HG03097 (cell line): ENCODE results near the gene GPR161.
A peak's percentile ranks its signal among the peaks of the same experiment; 100 is the strongest.

ENCODE experiments used
- ATAC-seq: cut with Tn5 transposase; IDR thresholded peaks from one replicate; pipeline ENCODE4 v1.9.1; 2021; ENCODE audit not compliant: unreplicated experiment, low FRiP score

Gene GPR161

DNA sequence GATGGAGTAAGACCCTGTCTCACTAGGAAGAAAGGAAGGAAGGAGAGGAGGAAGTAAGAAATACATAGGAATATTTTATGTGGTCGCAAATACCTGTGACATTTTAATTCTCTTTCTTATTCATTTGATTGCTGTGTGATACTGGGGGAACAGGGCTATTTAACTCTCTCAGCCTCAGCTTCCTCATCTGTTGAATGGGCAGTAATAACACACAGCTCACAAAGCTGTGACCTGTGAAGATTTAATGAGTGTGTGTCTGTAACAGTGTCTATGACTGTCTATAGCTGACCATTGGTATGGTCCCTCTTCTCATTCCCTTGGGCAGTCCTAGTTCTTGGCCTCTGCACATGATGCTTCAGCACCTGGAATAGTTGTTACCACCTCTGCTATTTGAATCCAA, 13.6 kb upstream of the GPR161 start:
- ATAC-seq, result no peak

GRCh38 chr1:168148916-168149315, 12.2 kb upstream of the GPR161 start:
- ATAC-seq, result peak; percentile 68

DNA sequence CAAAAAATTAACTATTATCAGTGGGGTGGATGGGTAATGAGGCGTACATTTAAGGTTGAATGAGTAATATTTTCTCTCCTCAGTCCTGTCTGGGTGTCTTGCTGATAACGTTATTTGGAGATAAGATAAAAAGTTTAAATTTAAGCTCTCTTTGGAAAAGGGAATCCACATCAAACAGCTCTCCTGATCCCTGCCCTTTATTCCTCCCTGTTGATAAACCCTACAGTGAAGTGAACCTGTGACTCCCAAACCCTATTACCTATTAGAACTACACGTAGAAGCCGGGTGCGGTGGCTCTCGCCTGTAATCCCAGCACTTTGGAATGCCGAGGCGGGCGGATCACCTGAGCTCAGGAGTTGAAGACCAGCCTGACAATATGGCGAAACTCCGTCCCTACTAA, 9.9 kb upstream of the GPR161 start:
- ATAC-seq, result no peak

DNA sequence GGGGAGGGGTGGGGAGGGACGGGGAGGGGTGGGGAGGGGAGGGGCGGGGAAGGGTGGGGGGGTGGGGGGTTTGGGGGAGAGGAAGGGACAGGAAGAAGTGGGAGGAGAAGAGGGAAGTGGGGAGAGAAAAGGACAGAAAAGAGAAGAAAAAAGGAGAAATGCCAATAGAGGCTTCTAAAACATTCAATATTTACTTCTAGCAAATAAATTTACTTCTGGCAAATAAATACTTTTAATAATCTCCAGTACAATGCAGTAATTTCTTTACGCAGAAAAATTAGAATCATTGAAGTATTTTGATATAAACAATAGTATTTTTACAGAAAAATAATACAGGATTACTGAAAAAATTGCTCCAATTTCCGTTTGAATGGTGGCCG, 9.4 kb upstream of the GPR161 start:
- no peak for ATAC-seq

GRCh38 chr1:168145184-168146159, 8.7 kb upstream of the GPR161 start:
- ATAC-seq, result peak; percentile 82

GRCh38 chr1:168141871-168142385, 5.2 kb upstream of the GPR161 start:
- ATAC-seq, result no peak

- no peak for ATAC-seq
Measured at GRCh38 chr1:168139070-168139469, 2.3 kb upstream of the GPR161 start.

GRCh38 chr1:168138134-168138533, 1.4 kb upstream of the GPR161 start:
- ATAC-seq, result no peak

DNA sequence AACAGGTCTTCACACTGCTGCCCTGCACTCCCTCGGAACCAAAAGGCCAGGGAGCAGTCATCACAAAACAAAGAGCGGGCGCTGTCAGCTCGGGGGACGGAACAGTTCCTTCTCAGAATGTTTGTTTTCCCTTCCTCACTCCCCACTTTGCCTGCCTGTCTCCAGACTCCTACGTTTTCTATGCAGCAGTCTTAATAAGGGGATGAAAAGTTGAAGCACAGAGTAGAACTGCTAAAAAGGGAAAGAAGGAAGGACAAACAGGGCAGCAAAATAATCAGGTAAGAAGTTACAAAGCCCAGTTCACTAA, 738 bp upstream of the GPR161 start:
- no peak for ATAC-seq

DNA sequence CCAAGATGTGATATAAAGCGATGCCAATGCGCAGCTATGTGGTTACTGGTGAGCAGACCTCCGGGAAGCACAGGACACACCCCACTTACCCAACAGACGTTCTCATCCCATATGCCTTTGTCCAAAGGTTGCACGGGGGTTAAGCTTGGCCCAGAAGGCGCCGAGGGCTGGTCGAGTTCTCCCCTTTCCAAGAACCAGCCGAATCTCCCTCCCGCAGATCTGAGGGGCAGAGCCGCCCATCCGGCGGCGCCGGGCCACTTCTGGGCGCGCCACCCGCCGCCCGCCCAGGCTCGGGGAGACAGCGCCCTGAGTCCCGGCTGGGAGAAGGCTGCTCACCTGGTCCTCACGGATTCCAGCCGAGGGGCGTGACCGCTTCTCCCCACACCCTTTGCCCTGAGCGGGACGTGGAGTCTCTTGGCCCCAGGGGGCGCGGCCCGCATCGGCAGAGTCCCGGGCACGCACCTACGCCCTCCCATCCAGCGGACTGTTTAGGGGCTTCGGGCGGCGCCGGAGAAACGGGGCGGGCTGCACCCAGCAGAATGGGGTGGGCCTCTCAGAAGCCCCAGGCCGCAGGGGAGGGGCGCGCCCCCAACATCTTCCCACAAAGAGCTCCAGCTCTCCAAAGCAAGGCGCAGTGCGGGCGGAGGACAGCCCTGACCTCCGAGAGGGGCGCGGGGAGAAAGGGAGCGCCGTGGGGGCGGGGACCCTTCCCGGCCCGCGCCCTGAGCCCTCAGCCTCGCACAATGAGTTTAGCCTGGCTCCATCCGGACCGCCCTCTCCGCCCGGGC, 615 bp downstream of the GPR161 start:
- no peak for ATAC-seq

DNA sequence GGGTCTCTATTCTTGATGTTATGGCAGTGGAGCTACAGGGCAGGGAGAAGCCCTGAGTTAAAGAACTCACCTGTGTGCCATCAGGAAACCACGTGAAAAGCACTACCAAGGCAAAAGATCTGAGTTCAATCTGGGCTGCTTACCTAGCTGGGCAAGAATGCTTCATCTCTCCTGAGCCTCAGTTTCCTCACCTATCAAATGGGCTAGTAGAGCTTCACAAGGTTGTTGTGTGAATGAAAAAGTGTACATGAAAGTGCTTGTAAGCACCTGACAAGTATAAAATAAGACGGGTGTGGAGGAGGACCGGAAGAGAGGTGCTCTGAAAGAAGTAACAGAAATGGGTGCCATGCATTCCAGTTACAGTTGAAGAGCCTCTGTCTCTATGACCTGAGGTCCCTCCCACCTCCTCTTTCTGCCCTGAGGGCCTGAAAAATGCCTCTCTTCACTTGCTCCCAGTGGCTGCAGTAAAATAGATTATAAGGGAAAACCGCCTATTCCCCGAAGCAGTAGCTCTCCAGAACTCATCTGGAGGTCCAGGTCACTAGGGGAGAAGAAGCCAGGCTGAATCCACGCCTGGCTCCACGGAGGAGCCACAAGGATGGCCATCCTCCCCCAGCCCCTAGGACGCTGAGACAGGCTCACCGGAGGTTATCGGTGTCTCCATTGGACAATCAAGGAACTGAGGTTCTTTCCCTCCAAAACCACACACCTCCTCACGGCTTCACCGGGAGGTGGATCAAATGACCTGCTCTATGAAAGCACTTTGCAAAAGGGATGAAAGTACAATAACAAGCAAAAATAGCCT, 1.4 kb downstream of the GPR161 start:
- ATAC-seq, result no peak

GRCh38 chr1:168134642-168135041, 2.1 kb downstream of the GPR161 start:
- ATAC-seq, result no peak

GRCh38 chr1:168134132-168134531, 2.6 kb downstream of the GPR161 start:
- no peak for ATAC-seq

DNA sequence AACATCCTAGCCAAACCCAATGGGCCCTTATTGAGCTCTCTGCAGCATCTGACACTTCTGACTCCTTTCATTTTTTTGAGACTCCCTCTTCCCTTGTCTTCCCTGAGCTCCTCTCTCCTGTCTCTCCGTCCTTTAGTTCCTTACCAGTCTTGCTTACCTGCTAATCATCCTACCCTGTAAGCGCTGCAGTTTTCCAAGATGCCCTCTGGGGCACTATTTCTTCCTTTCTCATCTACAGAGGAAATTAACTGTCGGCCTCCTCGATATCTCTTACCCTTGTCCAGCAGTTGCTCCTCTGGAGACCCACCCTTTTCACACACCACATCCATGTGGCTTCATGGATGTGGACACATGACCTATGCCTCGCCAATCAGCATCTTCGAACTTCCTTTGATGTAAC, 6.8 kb downstream of the GPR161 start:
- no peak for ATAC-seq

- ATAC-seq, result no peak
Measured at GRCh38 chr1:168127503-168127902, 9.2 kb downstream of the GPR161 start.

GRCh38 chr1:168125051-168125450, 11.7 kb downstream of the GPR161 start:
- ATAC-seq, result no peak

DNA sequence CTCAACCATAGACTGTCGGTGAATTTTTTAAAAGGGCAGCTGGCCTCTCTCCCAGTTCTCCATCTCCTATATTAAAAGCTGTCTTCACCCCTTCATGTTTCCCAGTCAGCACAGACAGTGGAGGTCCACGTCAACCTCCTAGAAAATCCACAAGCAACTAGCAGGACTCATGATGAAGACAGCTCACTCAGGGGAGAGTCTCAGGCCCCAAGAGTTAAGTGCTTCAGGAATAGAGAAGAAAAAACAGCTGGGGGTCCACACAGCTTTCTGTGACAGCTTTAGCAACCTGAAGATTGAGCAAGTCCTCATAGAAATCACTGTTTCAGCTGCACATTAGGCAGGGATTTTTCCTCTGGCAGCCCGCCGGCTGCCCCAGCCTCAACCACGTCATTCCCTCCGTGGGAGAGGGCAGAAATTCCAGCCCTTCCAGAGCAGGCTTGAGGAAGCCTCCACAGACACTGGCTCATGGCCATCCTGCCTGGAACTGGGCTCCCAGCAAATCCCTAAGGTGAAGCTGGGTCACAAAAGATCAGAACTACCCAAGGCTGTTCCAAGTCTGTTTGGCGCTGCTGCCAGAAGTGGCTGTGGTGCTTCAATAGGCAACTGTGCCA, 15.2 kb downstream of the GPR161 start:
- no peak for ATAC-seq

- no peak for ATAC-seq
Measured at GRCh38 chr1:168119750-168120149, 17.0 kb downstream of the GPR161 start.

- no peak for ATAC-seq
Measured at GRCh38 chr1:168116327-168116799, 20.4 kb downstream of the GPR161 start.

GRCh38 chr1:168114845-168115244, 21.9 kb downstream of the GPR161 start:
- ATAC-seq, result no peak
